ENCODE results near the gene MYL12A. TPM values are rescaled to one million over a fixed set of nuclear protein-coding genes. Genes with fewer than 3 reads are reported as not detected.

Gene MYL12A
- total and polyA plus RNA-seq, 2 of the 4 experiments (the other 2 are of a cell fraction): 549 to 580 TPM

GRCh38 chr18:3252843-3253242, 5.2 kb downstream of the MYL12A start:
- no TSS peak for BruUV-seq (replicated peaks)
- ChIA-PET CTCF (interaction anchor here (0.7 to 1.2 kb wide), 2 partner anchors 45 to 413 kb away, joined by 5 to 9 read pairs; no protein-coding TSS in a partner anchor), POLR2A (ENCODE audit: unreplicated experiment) (interaction anchor here (0.6 to 1.3 kb wide), 2 partner anchors 9 to 400 kb away, joined by 3 read pairs; no protein-coding TSS in a partner anchor)
- no peak for DNase-seq
- Histone ChIP-seq H2BK20ac (ENCODE audit: low read depth, low read length) (no peak overlapping the region; the same call in 1 of the 2 replicates), H4K5ac (ENCODE audit: low read depth, low read length) (0 out of 2 replicates have a peak overlapping the region, but pooled peaks have one; percentile 38), H2AK5ac (ENCODE audit: low read depth, low read length) (peak overlapping the region; percentile 59; the same call in 1 of the 2 replicates), H3K18ac (ENCODE audit: low read depth, low read length) (peak overlapping the region; percentile 68), H3K56ac (ENCODE audit: extremely low read depth, insufficient read depth, low read length) (no peak overlapping the region), H3K14ac (replicated peaks; ENCODE audit: low read depth, low read length) (peak overlapping the region; percentile 35; the same call in 1 of the 2 replicates), H4K20me1 (ENCODE audit: insufficient read depth, low read length) (peaks cover 37% of the 10 kb centered on the region), H4K8ac (ENCODE audit: low read depth in 2 of 2, low read length in 2 of 2) (peak overlapping the region in 1 of 2 experiments; percentile 11; a peak in 1 of 4 replicates), H2AFZ (replicated peaks; ENCODE audit: low read length, poor library complexity) (no peak overlapping the region), H2AK9ac (replicated peaks; ENCODE audit: low read depth, low read length, poor library complexity) (no peak overlapping the region), H3K4ac (ENCODE audit: low read depth, low read length) (0 out of 2 replicates have a peak overlapping the region, but pooled peaks have one; percentile 7), H3K23ac (ENCODE audit: low read depth, low read length) (peak overlapping the region; percentile 17; the same call in 1 of the 2 replicates), H2BK15ac (ENCODE audit: low read depth, low read length) (peak overlapping the region; percentile 37; the same call in 1 of the 3 replicates), H3K27me3 (ENCODE audit: control insufficient read depth, insufficient read depth, low read length) (no peaks in the 10 kb centered on the region), H3K27ac (ENCODE audit: insufficient read depth, low read length) (peak overlapping the region; percentile 31; the same call in 1 of the 2 replicates), H3K9me1 (ENCODE audit: insufficient read depth, low read length) (no peaks in the 10 kb centered on the region), H3K36me3 (ENCODE audit: control insufficient read depth, insufficient read depth, low read length) (peaks cover 29% of the 10 kb centered on the region), H2BK5ac (ENCODE audit: low read depth, low read length, poor library complexity, severe bottlenecking) (peak overlapping the region; percentile 89), H3K9ac (ENCODE audit: low read depth, low read length) (no peak overlapping the region), H3K9me3 (ENCODE audit: control insufficient read depth, insufficient read depth, low read length) (no peaks in the 10 kb centered on the region), H2BK120ac (ENCODE audit: low read depth, low read length) (no peak overlapping the region), H3K4me1 (ENCODE audit: control insufficient read depth, insufficient read depth, low read length) (peaks cover 18% of the 10 kb centered on the region), H3K79me1 (ENCODE audit: low read depth in 1 of 2, low read length in 2 of 2) (peaks cover 15 to 43% of the 10 kb centered on the region in 2 experiments; a peak in 3 of 4 replicates), H3K4me3 (ENCODE audit: insufficient read depth, low read depth, low read length) (no peak overlapping the region), H3K4me2 (ENCODE audit: low read depth, low read length) (peak overlapping the region; percentile 58; the same call in 1 of the 2 replicates), H4K91ac (ENCODE audit: insufficient read depth, low read depth, low read length) (no peak overlapping the region)
- TF ChIP-seq NFE2L2 (IDR thresholded peaks at IDR 0.05; ENCODE audit: low read depth, low read length): no peak
- TF ChIP-seq FOS (IDR thresholded peaks at IDR 0.05; ENCODE audit: low read depth, low read length): no peak
- no peak for TF ChIP-seq RAD21 (IDR thresholded peaks at IDR 0.05; ENCODE audit: low read length)
- TF ChIP-seq CHD1 (IDR thresholded peaks at IDR 0.05; ENCODE audit: low read depth, low read length): no peak
- no peak for TF ChIP-seq MAZ (IDR thresholded peaks at IDR 0.05; ENCODE audit: borderline replicate concordance, low read depth, low read length)
- no peak for TF ChIP-seq ELK1 (IDR thresholded peaks at IDR 0.05; ENCODE audit: borderline replicate concordance, low read depth, low read length)
- no peak for TF ChIP-seq RFX5 (IDR thresholded peaks at IDR 0.05; ENCODE audit: low read depth, low read length)
- in situ Hi-C loops (cut with MboI; ENCODE audit: low sequenced_read_pairs) (no loop called here), intact Hi-C loops (cut with micrococcal nuclease) (no loop called here), dilution Hi-C loops (cut with HindIII; ENCODE audit: low sequenced_read_pairs, unreplicated experiment) (no loop called here)
- WGBS, 2 experiments (ENCODE audit: extremely low coverage in 2 of 2, insufficient read length in 1 of 2): no CpG with 5 or more reads among the region's 1 CpG
- no peak for ATAC-seq (ENCODE audit: low read depth)

All from IMR-90 (cell line).